ENCODE results near the gene PER1.

PER1 gene

GRCh38 chr17:8100111-8100510 is 52.1 kb downstream of the PER1 start:
- no peak for DNase-seq

- no peak for DNase-seq
Measured at GRCh38 chr17:8096541-8096940, 55.7 kb downstream of the PER1 start.

- DNase-seq = no peak
Measured at GRCh38 chr17:8095361-8095760, 56.8 kb downstream of the PER1 start.

- no peak for DNase-seq
Measured at GRCh38 chr17:8091033-8091687, 61.0 kb downstream of the PER1 start.
